Measurements from ENCODE around the gene ZNF627. TPM values are rescaled to one million over a fixed set of nuclear protein-coding genes. Genes with fewer than 3 reads are reported as not detected.
"Not testable (repeated sequence)": the region's sequence is repeated elsewhere in the genome, so short reads cannot be mapped to it uniquely, and the experiment has no call there.

The ZNF627 gene
- total RNA-seq, 2 experiments from 2014 or later = 6.3 to 7.1 TPM

DNA sequence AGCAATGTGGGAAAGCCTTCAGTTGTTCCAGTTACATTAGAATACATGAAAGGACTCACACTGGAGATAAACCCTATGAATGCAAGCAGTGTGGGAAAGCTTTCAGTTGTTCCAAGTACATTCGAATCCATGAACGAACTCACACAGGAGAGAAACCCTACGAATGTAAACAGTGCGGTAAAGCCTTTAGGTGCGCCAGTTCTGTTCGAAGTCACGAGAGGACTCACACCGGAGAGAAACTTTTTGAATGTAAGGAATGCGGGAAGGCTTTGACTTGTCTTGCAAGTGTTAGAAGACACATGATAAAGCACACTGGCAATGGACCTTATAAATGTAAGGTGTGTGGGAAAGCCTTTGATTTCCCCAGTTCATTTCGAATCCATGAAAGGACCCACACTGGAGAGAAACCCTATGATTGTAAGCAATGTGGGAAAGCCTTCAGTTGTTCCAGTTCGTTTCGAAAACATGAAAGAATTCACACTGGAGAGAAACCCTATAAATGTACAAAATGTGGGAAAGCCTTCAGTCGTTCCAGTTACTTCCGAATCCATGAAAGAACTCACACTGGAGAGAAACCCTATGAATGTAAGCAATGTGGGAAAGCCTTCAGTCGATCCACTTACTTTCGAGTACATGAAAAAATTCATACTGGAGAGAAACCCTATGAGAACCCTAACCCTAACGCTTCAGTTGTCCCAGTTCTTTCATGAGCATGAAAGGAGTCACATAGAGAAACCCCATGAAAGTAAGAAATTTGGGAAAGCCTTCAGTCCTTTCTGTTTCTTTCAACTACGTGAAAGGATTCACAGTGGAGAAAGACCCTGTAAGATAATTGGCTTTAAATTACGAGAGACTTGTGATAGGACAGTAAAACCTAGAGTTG lies 20.1 kb downstream of the ZNF627 start:
- no peak for ATAC-seq
- H3K9me3 Mint-ChIP-seq (ENCODE audit: low read depth) = peaks cover 26% of the 10 kb centered on the region
- no peaks in the 10 kb centered on the region for H3K27me3 Mint-ChIP-seq
- no peak overlapping the region for H3K27ac Mint-ChIP-seq
- peaks cover 78% of the 10 kb centered on the region for H3K36me3 Mint-ChIP-seq
- CTCF ChIA-PET = no interaction called here
- no peak for DNase-seq
- peaks cover 3% of the 10 kb centered on the region for H3K4me1 Mint-ChIP-seq
- no peak overlapping the region for H3K4me3 Mint-ChIP-seq

DNA sequence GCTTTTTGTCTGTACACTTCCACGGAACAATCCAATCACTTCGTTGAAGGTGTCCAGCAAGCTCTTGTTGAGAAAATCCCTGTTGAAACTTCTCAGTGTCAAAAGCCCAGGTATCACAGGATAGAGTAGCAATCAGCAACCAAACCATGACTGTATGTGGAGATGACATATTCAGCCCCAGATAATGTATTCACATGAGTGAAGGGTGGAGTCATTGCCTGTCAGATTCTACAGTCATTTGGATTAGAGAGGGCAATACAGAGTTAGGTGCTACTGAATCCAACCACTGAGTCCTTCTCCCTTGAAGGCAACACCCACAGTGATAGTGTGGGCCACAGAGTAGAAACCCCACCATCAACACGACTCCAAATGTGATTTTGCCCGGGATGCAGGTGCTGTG lies 23.3 kb downstream of the ZNF627 start:
- Mint-ChIP-seq H3K27me3 (peaks cover 18% of the 10 kb centered on the region), H3K36me3 (peaks cover 57% of the 10 kb centered on the region), H3K9me3 (ENCODE audit: low read depth) (peaks cover 23% of the 10 kb centered on the region), H3K27ac (no peak overlapping the region), H3K4me1 (peaks cover 11% of the 10 kb centered on the region), H3K4me3 (no peak overlapping the region)
- CTCF ChIA-PET = no interaction called here
- DNase-seq (no peak), ATAC-seq (no peak)

DNA sequence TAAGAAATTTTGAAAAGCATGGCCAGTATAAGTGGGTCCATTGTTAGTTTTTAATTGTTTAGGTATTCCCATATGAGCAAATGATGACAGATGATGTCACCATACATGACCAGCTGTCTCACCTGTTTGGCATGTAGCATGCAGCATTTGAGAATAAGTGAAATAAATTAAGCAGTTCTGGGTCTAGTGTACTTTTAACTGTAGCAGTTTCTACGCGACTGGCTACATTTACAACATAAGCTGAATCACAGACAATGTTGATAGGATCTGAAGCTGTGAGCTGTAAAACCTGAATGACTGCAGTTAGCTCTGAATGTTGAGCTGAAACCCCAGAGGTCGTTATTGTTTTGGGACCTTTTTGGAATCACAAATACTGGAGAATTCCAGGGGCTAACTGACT lies 25.1 kb downstream of the ZNF627 start:
- DNase-seq, ATAC-seq, H3K27ac Mint-ChIP-seq, CTCF ChIA-PET, H3K4me3 Mint-ChIP-seq: not testable (repeated sequence)
- Mint-ChIP-seq H3K4me1 (peaks cover 11% of the 10 kb centered on the region), H3K9me3 (ENCODE audit: low read depth) (peaks cover 15% of the 10 kb centered on the region), H3K27me3 (peaks cover 31% of the 10 kb centered on the region), H3K36me3 (peaks cover 41% of the 10 kb centered on the region)

DNA sequence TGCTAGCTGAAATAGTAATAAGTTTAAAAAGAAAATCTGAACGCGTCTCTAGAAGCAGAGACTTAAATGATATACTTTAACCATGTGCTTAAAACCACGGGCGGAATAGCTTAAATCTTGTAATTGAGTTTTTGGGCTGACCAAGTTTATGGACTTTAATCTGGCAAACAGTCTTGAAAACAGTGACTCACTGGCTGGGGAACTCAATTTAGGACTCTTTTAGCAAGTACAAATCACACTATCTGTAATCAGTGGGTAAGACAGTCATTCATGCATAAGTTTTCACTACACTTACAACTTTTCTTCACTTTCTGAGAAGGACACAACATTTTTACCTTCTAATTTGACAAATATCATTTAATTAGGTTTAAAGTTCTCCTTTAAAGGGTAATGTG lies 26.8 kb downstream of the ZNF627 start:
- ATAC-seq (no peak), DNase-seq (no peak)
- Mint-ChIP-seq H3K4me3 (no peak overlapping the region), H3K27ac (no peak overlapping the region), H3K27me3 (peaks cover 31% of the 10 kb centered on the region), H3K4me1 (peaks cover 11% of the 10 kb centered on the region), H3K36me3 (peaks cover 25% of the 10 kb centered on the region), H3K9me3 (ENCODE audit: low read depth) (peaks cover 6% of the 10 kb centered on the region)
- CTCF ChIA-PET = no interaction called here

DNA sequence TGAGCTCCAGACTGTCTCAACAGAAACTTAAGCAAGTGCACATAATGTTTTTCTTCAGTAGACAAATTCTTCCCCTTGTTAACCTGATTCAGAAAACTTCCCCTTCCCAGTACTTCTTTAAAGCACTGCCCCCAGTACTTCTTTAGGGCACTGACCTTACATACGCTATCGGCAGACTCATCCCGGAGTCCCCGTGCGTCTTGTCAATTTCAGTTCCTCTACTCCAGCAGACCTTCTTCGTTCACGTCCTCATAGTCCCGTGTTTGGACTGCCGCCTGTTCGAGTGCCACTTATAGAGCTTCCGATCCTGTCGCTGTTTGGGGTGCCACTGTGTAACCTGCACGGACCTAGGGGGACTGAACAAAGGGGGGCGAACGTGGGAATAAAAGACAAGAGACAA lies 29.0 kb downstream of the ZNF627 start:
- CTCF ChIA-PET = no interaction called here
- H3K4me3 Mint-ChIP-seq = no peak overlapping the region

DNA sequence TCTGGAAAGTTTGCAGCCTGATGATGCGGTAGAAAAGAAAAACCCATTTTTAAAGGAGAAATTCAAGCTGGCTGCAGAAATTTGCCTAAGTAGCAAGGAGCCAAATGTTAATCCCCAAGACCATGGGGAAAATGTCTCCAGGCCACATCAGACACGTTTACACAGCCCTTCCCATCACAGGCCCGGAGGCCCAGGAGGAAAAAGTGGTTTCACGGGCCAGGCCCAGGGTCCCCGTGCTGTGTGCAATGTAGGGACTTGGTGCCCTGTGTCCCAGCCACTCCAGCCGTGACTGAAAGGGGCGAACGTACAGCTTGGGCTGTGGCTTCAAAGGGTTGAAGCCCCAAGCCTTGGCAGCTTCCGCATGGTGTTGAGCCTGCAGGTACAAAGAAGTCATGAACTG lies 35.9 kb downstream of the ZNF627 start:
- H3K9me3 Mint-ChIP-seq (ENCODE audit: low read depth) = peaks cover 9% of the 10 kb centered on the region
- H3K36me3 Mint-ChIP-seq = no peaks in the 10 kb centered on the region
- no peak overlapping the region for H3K4me3 Mint-ChIP-seq
- no peak for DNase-seq
- CTCF ChIA-PET = no interaction called here
- H3K4me1 Mint-ChIP-seq = no peaks in the 10 kb centered on the region
- H3K27ac Mint-ChIP-seq = no peak overlapping the region
- peaks cover 2% of the 10 kb centered on the region for H3K27me3 Mint-ChIP-seq
- no peak for ATAC-seq

More for the DNA sequence above, 29.0 kb downstream of the ZNF627 start:
- Mint-ChIP-seq H3K27me3 (peaks cover 31% of the 10 kb centered on the region), H3K4me1 (peaks cover 11% of the 10 kb centered on the region), H3K27ac (no peak overlapping the region), H3K36me3 (peaks cover 3% of the 10 kb centered on the region), H3K9me3 (ENCODE audit: low read depth) (peaks cover 4% of the 10 kb centered on the region)
- ATAC-seq (no peak), DNase-seq (no peak)

DNA sequence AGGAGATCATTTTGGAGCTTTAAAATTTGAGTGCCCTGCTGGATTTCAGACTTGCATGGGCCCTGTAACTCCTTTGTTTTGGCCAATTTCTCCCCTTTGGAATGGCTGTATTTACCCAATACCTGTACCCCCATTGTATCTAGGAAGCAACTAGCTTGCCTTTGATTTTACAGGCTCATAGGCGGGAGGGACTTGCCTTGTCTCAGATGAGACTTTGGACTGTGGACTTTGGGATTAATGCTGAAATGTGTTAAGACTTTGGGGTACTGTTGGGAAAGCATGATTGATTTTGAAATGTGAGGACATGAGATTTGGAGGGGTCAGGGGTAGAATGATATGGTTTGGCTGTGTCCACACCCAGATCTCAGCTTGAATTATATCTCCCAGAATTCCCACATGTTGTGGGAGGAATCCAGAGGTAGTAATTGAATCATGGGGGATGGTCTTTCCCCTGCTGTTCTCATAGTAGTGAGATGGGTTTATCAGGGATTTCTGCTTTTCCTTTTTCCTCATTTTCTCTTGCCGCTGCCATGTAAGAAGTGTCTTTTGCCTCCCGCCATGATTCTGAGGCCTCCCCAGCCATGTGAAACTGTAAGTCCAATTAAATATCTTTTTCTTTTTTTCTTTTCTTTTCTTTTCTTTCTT lies 36.9 kb downstream of the ZNF627 start:
- CTCF ChIA-PET; H3K36me3 Mint-ChIP-seq; H3K9me3 Mint-ChIP-seq (ENCODE audit: low read depth); ATAC-seq; H3K4me1 Mint-ChIP-seq; H3K27ac Mint-ChIP-seq; H3K4me3 Mint-ChIP-seq; DNase-seq; H3K27me3 Mint-ChIP-seq: not testable (repeated sequence)

DNA sequence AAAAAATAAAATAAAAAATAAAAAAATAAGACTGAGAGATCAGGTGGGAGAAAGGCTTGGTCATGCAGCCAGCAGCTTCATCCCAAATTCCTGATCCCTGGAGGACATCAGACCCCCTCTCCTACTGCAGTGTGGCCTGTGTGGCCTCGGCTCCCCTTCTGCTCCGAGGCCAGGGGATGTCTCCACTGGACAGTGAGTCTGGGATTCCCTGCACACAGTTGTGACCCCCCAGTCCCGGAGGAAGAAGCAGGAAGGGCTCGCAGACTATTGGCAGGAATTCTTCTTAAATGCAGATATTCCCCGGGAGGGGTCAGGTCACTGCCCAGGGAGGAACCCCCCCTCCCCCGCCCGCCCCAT lies 41.9 kb downstream of the ZNF627 start:
- DNase-seq = no peak
- peak overlapping the region; percentile 75 for H3K4me3 Mint-ChIP-seq
- no peaks in the 10 kb centered on the region for H3K27me3 Mint-ChIP-seq
- H3K36me3 Mint-ChIP-seq = no peaks in the 10 kb centered on the region
- H3K9me3 Mint-ChIP-seq (ENCODE audit: low read depth) = no peaks in the 10 kb centered on the region
- H3K4me1 Mint-ChIP-seq = peaks cover 2% of the 10 kb centered on the region
- no peak overlapping the region for H3K27ac Mint-ChIP-seq
- ATAC-seq = peak; percentile 21
- CTCF ChIA-PET = interaction anchor here (1.4 kb wide), 1 partner anchor 61 kb away, joined by 3 read pairs; no protein-coding TSS in a partner anchor

DNA sequence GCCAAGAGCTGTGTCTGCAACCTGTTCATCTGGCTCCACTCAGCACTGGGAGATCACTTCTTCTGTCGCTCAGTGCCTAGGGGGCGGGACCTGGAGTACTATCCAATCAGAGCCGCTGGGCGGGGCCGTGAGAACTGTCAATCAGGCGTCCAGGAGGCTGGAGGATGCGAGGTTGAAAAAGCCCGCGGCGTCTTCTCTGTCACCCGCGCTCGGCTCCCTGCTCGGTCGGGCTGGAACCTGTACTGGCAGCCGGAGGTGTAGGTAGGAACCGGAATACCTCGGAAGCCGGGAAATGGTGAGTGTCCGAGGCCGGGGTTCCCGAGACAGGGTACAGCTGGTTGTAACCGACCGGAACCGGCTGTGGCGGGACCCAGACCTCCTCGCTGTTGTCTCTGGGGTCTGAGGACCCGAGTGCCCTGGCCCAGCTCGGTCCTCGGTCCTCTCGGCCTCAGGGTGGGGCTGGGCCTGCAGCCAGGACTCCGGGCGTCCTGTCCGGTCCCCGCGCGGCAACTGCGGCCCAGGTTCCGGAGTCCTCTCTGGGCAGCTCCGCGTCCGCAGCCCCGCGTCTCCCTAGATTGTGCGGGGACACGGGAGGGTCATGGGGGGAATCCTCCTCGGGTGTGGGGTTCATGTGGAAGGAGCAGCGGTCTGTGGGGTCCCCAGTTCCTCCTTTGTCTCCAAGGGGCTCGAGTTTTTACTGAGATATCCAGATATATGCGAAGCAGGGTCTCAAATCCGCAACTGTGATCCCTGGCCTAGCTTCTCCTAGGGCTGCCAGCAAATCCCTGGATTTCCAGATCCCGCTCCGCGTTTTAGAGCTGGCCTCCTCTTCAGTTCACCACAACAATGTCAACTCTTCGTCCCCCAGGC lies 42.6 kb downstream of the ZNF627 start:
- peak overlapping the region; percentile 24 for H3K27ac Mint-ChIP-seq
- no peaks in the 10 kb centered on the region for H3K27me3 Mint-ChIP-seq
- CTCF ChIA-PET = interaction anchor here (1.4 kb wide), 1 partner anchor 60 kb away, joined by 3 read pairs; no protein-coding TSS in a partner anchor

DNA sequence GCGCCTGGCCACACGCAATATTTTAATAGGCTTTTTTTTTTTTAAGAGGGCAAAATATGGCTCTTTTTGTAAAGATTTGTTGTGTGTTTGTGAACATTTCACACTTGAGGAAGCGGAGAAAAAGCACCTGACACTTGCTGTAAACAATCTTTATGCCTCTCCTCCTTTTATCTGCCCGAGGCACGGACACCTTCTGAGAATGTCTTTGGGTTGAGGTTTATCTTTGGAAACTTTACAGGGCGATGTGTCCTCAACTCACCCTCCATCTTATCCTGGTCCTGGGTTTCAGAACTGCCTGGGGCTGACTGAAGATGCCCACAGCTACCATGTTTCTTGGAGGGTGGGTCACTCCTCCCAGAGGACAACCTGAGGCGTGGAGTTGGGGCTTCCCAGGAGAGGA lies 44.0 kb downstream of the ZNF627 start:
- Mint-ChIP-seq H3K36me3 (peaks cover 2% of the 10 kb centered on the region), H3K27me3 (no peaks in the 10 kb centered on the region), H3K9me3 (ENCODE audit: low read depth) (no peaks in the 10 kb centered on the region), H3K27ac (no peak overlapping the region), H3K4me1 (peaks cover 2% of the 10 kb centered on the region), H3K4me3 (no peak overlapping the region)
- DNase-seq (no peak), ATAC-seq (no peak)
- CTCF ChIA-PET = no interaction called here

More for the DNA sequence above, 42.6 kb downstream of the ZNF627 start:
- ATAC-seq (peak; percentile 100), DNase-seq (peak; percentile 96)
- Mint-ChIP-seq H3K4me3 (peak overlapping the region; percentile 75), H3K4me1 (peaks cover 2% of the 10 kb centered on the region), H3K9me3 (ENCODE audit: low read depth) (no peaks in the 10 kb centered on the region), H3K36me3 (no peaks in the 10 kb centered on the region)

DNA sequence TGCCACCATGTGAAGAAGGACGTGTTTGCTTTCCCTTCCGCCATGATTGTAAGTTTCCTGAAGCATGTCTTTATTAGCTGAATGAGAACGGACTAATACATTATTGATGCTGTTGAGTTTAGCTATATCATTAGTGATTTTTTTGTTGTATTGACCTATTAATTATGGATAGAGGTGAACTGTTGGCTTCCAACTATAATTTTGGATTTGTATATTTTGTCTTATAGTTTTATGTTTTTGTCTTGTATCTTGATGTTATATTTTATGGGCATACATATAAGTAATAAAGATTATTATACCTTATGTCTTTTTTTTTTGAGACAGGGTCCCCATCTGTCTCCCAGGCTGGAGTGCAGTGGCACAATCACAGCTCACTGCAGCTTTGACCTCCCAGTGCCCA lies 45.6 kb downstream of the ZNF627 start:
- no peak overlapping the region for H3K4me3 Mint-ChIP-seq
- CTCF ChIA-PET = no interaction called here
- peaks cover 4% of the 10 kb centered on the region for H3K9me3 Mint-ChIP-seq (ENCODE audit: low read depth)
- no peak overlapping the region for H3K27ac Mint-ChIP-seq
- DNase-seq (no peak), ATAC-seq (no peak)
- no peaks in the 10 kb centered on the region for H3K27me3 Mint-ChIP-seq
- H3K36me3 Mint-ChIP-seq = peaks cover 4% of the 10 kb centered on the region
- H3K4me1 Mint-ChIP-seq = peaks cover 2% of the 10 kb centered on the region

DNA sequence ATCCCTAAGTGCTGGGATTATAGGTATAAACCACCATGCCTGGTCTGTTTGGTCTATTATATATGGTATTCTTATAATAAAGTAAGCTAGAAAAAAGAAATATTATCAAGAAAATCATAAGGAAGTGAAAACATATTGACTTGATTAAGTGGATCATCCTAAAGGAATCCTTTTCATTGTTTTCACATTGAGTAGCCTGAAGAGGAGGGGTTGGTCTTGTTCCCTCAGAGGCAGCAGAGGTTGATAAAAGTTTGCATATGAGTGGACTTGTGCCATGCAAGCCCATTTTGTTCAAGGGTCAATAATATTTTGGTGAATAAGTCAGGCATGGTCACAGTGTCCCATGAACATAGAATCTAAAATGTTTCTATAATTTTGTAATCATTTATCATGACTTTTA lies 52.7 kb downstream of the ZNF627 start:
- Mint-ChIP-seq H3K27me3 (no peaks in the 10 kb centered on the region), H3K4me1 (no peaks in the 10 kb centered on the region), H3K36me3 (peaks cover 41% of the 10 kb centered on the region), H3K27ac (no peak overlapping the region), H3K4me3 (no peak overlapping the region), H3K9me3 (ENCODE audit: low read depth) (peaks cover 32% of the 10 kb centered on the region)
- CTCF ChIA-PET = no interaction called here
- no peak for ATAC-seq
- DNase-seq = no peak

DNA sequence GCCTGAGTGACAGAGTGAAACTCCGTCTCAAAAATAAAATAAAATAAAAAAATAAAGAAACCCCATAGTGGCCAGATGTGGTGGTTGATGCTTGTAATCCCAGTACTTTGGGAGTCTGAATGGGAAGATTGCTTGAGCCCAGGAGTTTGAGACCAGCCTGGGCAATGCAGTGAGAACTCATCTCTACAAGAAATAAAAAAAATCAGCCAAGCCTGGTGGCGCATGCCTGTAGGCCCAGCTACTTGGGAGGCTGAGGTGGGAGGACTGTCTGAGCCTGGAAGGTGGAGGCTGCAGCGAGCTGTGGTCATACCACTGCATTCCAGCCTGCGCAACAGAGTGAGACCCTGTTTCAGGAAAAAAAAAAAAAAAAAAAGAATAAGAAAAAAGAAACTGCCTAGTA lies 53.8 kb downstream of the ZNF627 start:
- Mint-ChIP-seq H3K4me3 (no peak overlapping the region), H3K4me1 (no peaks in the 10 kb centered on the region), H3K27me3 (no peaks in the 10 kb centered on the region), H3K27ac (no peak overlapping the region), H3K36me3 (peaks cover 40% of the 10 kb centered on the region), H3K9me3 (ENCODE audit: low read depth) (peaks cover 34% of the 10 kb centered on the region)
- ATAC-seq (no peak), DNase-seq (no peak)
- CTCF ChIA-PET = no interaction called here

Measured in activated CD8-positive, alpha-beta memory T cell treated with anti-CD3 and anti-CD28 coated beads, Interleukin-2, amount 10 ng/mL, durations not matched to agents 7 days and 5 days (primary cell).